ENCODE measurements around the gene HMOX1. TPM values are rescaled to one million over a fixed set of nuclear protein-coding genes. Genes with fewer than 3 reads are reported as not detected.

The HMOX1 gene
- total RNA-seq, 2 donors from 2014 or later = 31.0 to 50.3 TPM

DNA sequence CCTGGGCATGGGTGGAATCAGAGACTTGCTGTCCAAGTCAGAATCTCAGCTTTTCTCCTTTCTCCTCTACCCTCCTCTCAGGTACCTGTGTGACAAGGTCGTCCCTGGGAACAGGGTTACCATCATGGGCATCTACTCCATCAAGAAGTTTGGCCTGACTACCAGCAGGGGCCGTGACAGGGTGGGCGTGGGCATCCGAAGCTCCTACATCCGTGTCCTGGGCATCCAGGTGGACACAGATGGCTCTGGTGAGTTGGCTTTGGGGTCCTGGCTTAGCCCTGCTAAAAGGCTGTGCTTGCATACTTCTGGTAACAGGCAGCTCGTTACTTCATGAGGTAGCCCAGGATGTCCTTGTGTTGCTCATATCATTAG lies 29.8 kb downstream of the HMOX1 start:
- no peak overlapping the region for H3K9ac ChIP-seq (ENCODE audit: low read depth in 2 of 2, low read length in 2 of 2)
- no peak for DNase-seq
- H3K9me3 ChIP-seq = no peaks in the 10 kb centered on the region
- intact Hi-C loops (cut with DNase I) = no loop called here
- peak overlapping the region; percentile 28 for H3K27ac ChIP-seq
- no peaks in the 10 kb centered on the region for H3K36me3 ChIP-seq
- no peaks in the 10 kb centered on the region for H3K27me3 ChIP-seq
- H3K4me3 ChIP-seq = no peak overlapping the region
- H3K4me1 ChIP-seq = no peaks in the 10 kb centered on the region
- TF ChIP-seq, protein P1, sequence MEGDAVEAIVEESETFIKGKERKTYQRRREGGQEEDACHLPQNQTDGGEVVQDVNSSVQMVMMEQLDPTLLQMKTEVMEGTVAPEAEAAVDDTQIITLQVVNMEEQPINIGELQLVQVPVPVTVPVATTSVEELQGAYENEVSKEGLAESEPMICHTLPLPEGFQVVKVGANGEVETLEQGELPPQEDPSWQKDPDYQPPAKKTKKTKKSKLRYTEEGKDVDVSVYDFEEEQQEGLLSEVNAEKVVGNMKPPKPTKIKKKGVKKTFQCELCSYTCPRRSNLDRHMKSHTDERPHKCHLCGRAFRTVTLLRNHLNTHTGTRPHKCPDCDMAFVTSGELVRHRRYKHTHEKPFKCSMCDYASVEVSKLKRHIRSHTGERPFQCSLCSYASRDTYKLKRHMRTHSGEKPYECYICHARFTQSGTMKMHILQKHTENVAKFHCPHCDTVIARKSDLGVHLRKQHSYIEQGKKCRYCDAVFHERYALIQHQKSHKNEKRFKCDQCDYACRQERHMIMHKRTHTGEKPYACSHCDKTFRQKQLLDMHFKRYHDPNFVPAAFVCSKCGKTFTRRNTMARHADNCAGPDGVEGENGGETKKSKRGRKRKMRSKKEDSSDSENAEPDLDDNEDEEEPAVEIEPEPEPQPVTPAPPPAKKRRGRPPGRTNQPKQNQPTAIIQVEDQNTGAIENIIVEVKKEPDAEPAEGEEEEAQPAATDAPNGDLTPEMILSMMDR (IDR thresholded peaks at IDR 0.05) = no peak

DNA sequence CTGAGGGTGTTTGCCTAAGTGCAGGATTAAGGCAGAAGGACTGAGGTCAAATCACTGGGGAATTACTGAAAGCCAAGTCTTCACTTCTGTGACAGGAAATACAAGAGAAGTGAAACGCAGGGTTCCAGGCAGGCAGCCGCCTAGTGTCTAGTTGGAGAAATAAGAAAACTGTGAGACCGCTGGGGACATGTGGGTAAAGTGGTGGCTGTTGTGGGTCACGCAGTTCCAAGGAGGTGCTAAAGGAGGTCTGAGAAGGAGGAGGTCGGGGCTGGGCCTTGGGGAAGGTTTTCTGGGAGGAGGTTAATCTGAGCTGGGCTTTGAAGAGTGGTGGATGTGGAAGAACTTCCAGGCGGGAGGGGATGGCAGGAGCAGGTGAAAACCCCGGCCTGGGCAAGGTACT lies 30.2 kb downstream of the HMOX1 start:
- intact Hi-C loops (cut with DNase I) = no loop called here
- H3K9ac ChIP-seq (ENCODE audit: low read depth in 2 of 2, low read length in 2 of 2) = no peak overlapping the region
- no peak for DNase-seq

DNA sequence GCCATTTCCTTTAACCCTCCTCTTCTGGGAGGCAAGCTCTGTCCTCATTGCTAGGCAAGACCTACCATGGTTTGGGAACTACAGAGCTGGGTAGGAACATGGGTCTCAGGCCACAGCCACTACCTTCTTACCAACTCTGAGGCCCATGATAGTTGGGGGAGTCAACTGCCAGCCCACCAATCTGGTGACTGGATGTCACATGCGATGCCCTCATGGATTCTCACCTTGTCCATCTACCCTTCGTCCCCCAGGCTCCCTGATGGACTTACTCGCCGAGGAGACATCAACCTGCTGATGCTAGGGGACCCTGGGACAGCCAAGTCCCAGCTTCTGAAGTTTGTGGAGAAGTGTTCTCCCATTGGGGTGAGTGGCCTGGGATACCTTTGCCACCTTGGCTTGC lies 32.7 kb downstream of the HMOX1 start:
- intact Hi-C loops (cut with DNase I) = no loop called here

More for the DNA sequence above, 30.2 kb downstream of the HMOX1 start:
- no peak overlapping the region for H3K4me3 ChIP-seq
- no peaks in the 10 kb centered on the region for H3K36me3 ChIP-seq
- H3K4me1 ChIP-seq = no peaks in the 10 kb centered on the region
- H3K27ac ChIP-seq = peak overlapping the region; percentile 28
- H3K27me3 ChIP-seq = no peaks in the 10 kb centered on the region
- H3K9me3 ChIP-seq = no peaks in the 10 kb centered on the region
- TF ChIP-seq, protein P1 (IDR thresholded peaks at IDR 0.05) = no peak

DNA sequence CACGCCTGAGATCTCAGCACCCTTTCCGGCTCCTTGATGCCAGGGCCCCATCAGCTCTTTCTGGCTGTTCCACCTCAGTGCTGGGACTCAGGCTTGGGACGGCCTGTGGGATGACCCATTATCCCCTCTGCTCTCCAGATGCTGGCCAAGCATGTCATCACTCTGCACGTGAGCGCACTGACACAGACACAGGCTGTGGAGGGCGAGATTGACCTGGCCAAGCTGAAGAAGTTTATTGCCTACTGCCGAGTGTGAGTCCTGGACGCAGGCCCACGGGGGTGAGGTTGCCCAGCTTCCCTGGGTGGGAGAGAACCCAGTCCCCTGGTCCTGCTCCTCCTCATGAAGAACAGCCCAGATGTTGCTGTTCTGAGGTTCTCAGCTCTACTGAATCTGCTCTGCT lies 36.7 kb downstream of the HMOX1 start:
- H3K4me3 ChIP-seq = no peak overlapping the region
- no peak overlapping the region for H3K9ac ChIP-seq (ENCODE audit: low read depth in 2 of 2, low read length in 2 of 2)
- H3K36me3 ChIP-seq = no peaks in the 10 kb centered on the region
- no peaks in the 10 kb centered on the region for H3K4me1 ChIP-seq
- no peak overlapping the region for H3K27ac ChIP-seq
- no peak for DNase-seq
- no peaks in the 10 kb centered on the region for H3K9me3 ChIP-seq
- H3K27me3 ChIP-seq = no peaks in the 10 kb centered on the region
- intact Hi-C loops (cut with DNase I) = no loop called here
- TF ChIP-seq, protein P1 (IDR thresholded peaks at IDR 0.05) = no peak

More for the DNA sequence above, 32.7 kb downstream of the HMOX1 start:
- H3K4me1 ChIP-seq = no peaks in the 10 kb centered on the region
- H3K9ac ChIP-seq (ENCODE audit: low read depth in 2 of 2, low read length in 2 of 2) = no peak overlapping the region
- H3K4me3 ChIP-seq = no peak overlapping the region
- TF ChIP-seq, protein P1 (IDR thresholded peaks at IDR 0.05) = no peak
- H3K27me3 ChIP-seq = no peaks in the 10 kb centered on the region
- H3K27ac ChIP-seq = no peak overlapping the region
- no peaks in the 10 kb centered on the region for H3K9me3 ChIP-seq
- no peaks in the 10 kb centered on the region for H3K36me3 ChIP-seq
- no peak for DNase-seq

DNA sequence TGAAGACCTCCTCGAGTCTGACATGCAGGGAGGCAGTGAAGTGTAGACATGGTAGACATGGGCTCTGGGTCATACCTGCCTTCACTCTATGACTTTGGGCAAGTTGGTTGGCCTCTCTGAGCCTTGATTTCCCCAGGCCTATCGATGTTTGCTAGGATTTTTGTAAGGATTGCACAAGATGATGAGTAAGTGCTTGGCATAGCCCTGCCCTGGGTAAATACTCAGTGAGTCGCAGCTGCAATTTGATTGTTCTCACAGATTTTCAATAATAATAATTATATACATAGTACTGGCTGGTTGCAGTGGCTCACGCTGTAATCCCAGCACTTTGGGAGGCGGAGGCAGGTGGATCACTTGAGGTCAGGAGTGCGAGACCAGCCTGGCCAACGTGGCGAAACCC lies 37.2 kb downstream of the HMOX1 start:
- H3K27ac ChIP-seq = no peak overlapping the region
- DNase-seq = no peak
- TF ChIP-seq, protein P1 (IDR thresholded peaks at IDR 0.05) = no peak
- no peaks in the 10 kb centered on the region for H3K4me1 ChIP-seq
- no peaks in the 10 kb centered on the region for H3K36me3 ChIP-seq
- intact Hi-C loops (cut with DNase I) = no loop called here
- H3K9me3 ChIP-seq = no peaks in the 10 kb centered on the region
- H3K27me3 ChIP-seq = no peaks in the 10 kb centered on the region
- no peak overlapping the region for H3K4me3 ChIP-seq
- H3K9ac ChIP-seq (ENCODE audit: low read depth in 2 of 2, low read length in 2 of 2) = no peak overlapping the region

DNA sequence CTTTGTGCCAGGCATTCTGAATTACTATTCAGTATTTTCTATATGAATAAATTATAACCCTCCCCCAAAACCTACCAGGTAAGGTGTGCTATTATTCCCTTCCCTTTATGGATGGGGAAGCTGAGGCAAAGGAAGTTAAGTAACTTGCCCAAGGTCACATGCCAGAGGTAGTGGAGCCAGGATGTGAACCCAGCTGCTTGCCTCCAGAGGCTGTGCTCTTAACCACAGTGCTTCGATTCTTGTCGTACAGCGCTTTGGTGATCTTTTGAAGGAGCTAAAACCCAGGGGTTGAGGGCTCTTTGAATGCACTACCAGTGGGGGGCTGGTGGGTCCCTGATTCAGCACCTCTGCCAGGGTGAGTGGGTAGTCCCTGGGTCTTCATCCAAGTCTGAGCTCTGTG lies 37.8 kb downstream of the HMOX1 start:
- intact Hi-C loops (cut with DNase I) = no loop called here
- Histone ChIP-seq H3K36me3 (no peaks in the 10 kb centered on the region), H3K9me3 (no peaks in the 10 kb centered on the region), H3K9ac (ENCODE audit: low read depth in 2 of 2, low read length in 2 of 2) (no peak overlapping the region), H3K27ac (no peak overlapping the region), H3K27me3 (no peaks in the 10 kb centered on the region), H3K4me3 (no peak overlapping the region), H3K4me1 (no peaks in the 10 kb centered on the region)
- no peak for DNase-seq
- TF ChIP-seq, protein P1 (IDR thresholded peaks at IDR 0.05) = no peak
